H1 (cell line): ENCODE results near the gene BLMH. TPM values are rescaled to one million over a fixed set of nuclear protein-coding genes. Genes with fewer than 3 reads are reported as not detected.

Experiments used
- BACH1 ChIP-seq: IDR thresholded peaks from 2 replicates; pipeline ENCODE4 v1.6.1; 2012; ENCODE audit warnings: low read length, improper control_type of control experiment
- CHD7 ChIP-seq: fragments of 300-600 bp; sonication (generic); IDR thresholded peaks from 2 replicates; pipeline ENCODE4 v1.7.1; 2012; ENCODE audit warnings: low read length, moderate library complexity, mild to moderate bottlenecking, inconsistent platforms; ENCODE audit not compliant: insufficient replicate concordance
- HDAC2 ChIP-seq, 2 experiments: fragments of 300-600 bp in 1 of 2; sonication (generic) in 1 of 2; IDR thresholded peaks; 2 replicates each; pipeline ENCODE4 v1.6.1; 2011 to 2012; ENCODE audit warnings: low read depth in 2 of 2, low read length in 2 of 2, mild to moderate bottlenecking in 2 of 2, moderate library complexity in 2 of 2, borderline replicate concordance in 1 of 2, inconsistent platforms in 1 of 2
- SP2 ChIP-seq: IDR thresholded peaks from 2 replicates; pipeline ENCODE4 v1.6.1; 2012; ENCODE audit warnings: mild to moderate bottlenecking, low read length, inconsistent platforms
- TAF1 ChIP-seq: IDR thresholded peaks from 2 replicates; pipeline ENCODE4 v1.6.1; 2011; ENCODE audit warnings: mild to moderate bottlenecking, low read depth, low read length
- polyA plus RNA-seq, 7 experiments: library from polyadenylated mRNA; depleted of rRNA in 3 of 7; stranded (reverse) in 5 of 7; unstranded in 2 of 7; fragments of >200 nt in 5 of 7; fragments of 200-250 nt in 2 of 7; gene quantifications; 1 replicate in 5 of 7; 2 replicates in 1 of 7; 4 replicates in 1 of 7; pipeline versions ENCODE4 v1.2.1 to v1.2.3, GENCODE V29; 2011 to 2013; ENCODE audit warnings: missing spikeins in 2 of 7, mixed read lengths in 2 of 7
- total RNA-seq: library from RNA; stranded (reverse); fragmentation: NEBNext Ultra II Directional; extraction: Animal tissue kit (Norgen Biotek cat#: 25700); gene quantifications from 2 replicates; pipeline ENCODE4 v1.2.1, GENCODE V29; 2021

The BLMH gene
- total and polyA plus RNA-seq, 2 of the 8 experiments (the other 6 are each of a cell fraction or from before 2014, with no cell fraction given): 18.2 to 74.3 TPM

- no peak for TF ChIP-seq CHD7
- TF ChIP-seq HDAC2 (IDR thresholded peaks at IDR 0.05; ENCODE audit: borderline replicate concordance in 1 of 2, low read depth in 2 of 2, low read length in 2 of 2): no peak
- TF ChIP-seq SP2: no peak
- TF ChIP-seq BACH1: no peak
- TF ChIP-seq TAF1: no peak
These were observed 84.1 kb downstream of the BLMH start (continued) for GRCh38 chr17:30207655-30208054.
